HEK293T (cell line): Measurements from ENCODE around the gene PLXNA2.

Source experiments
- CTCF ChIA-PET: fragments of 350-600 bp; formaldehyde crosslinking; extraction: SDS; loops from one replicate; lab custom pipeline; 2021; ENCODE audit warnings: antibody characterized with exemption, inconsistent platforms; lab: Yijun Ruan, JAX
- POLR2A ChIA-PET: fragments of 350-600 bp; formaldehyde crosslinking; extraction: SDS; loops from one replicate; lab custom pipeline; 2020; ENCODE audit warnings: antibody characterized with exemption, inconsistent platforms; lab: Yijun Ruan, JAX
- DNase-seq: peaks from one replicate; pipeline ENCODE4 v3.0.0; 2012; ENCODE audit warnings: mixed read lengths; ENCODE audit errors: extremely low spot score
- ARNT ChIP-seq: fragments of 450-650 bp; IDR thresholded peaks from 2 replicates; pipeline ENCODE4 v1.6.1; 2017; ENCODE audit warnings: mild to moderate bottlenecking
- BHLHE40 ChIP-seq: fragments of 450-650 bp; IDR thresholded peaks from 2 replicates; pipeline ENCODE4 v1.6.1; 2016; ENCODE audit warnings: mild to moderate bottlenecking, moderate library complexity, borderline replicate concordance
- CTBP1 ChIP-seq: fragments of 450-650 bp; IDR thresholded peaks from 2 replicates; pipeline ENCODE4 v1.6.1; 2016; ENCODE audit warnings: borderline replicate concordance
- ELF4 ChIP-seq: fragments of 450-650 bp; IDR thresholded peaks from 2 replicates; pipeline ENCODE4 v1.6.1; 2017; ENCODE audit warnings: antibody characterized with exemption
- FOXA1 ChIP-seq: fragments of 450-650 bp; IDR thresholded peaks from 2 replicates; pipeline ENCODE4 v1.6.1; 2016; ENCODE audit warnings: mild to moderate bottlenecking
- FOXK2 ChIP-seq: fragments of 450-650 bp; IDR thresholded peaks from 2 replicates; pipeline ENCODE4 v1.6.1; 2016; ENCODE audit warnings: mild to moderate bottlenecking
- FOXM1 ChIP-seq: fragments of 450-650 bp; IDR thresholded peaks from 2 replicates; pipeline ENCODE4 v1.6.1; 2017; ENCODE audit warnings: mild to moderate bottlenecking, borderline replicate concordance
- HDGF ChIP-seq: fragments of 450-650 bp; IDR thresholded peaks from 2 replicates; pipeline ENCODE4 v1.6.1; 2017; ENCODE audit warnings: antibody characterized with exemption, borderline replicate concordance
- L3MBTL2 ChIP-seq: fragments of 450-650 bp; conservative IDR thresholded peaks from 2 replicates; pipeline ENCODE4 v1.6.1; 2016; ENCODE audit warnings: mild to moderate bottlenecking
- LEF1 ChIP-seq: fragments of 450-650 bp; IDR thresholded peaks from 2 replicates; pipeline ENCODE4 v1.6.1; 2017; ENCODE audit warnings: mild to moderate bottlenecking, borderline replicate concordance
- NFRKB ChIP-seq: fragments of 450-650 bp; IDR thresholded peaks from 2 replicates; pipeline ENCODE4 v1.6.1; 2016; ENCODE audit warnings: mild to moderate bottlenecking, moderate library complexity
- SP1 ChIP-seq: fragments of 450-650 bp; IDR thresholded peaks from 2 replicates; pipeline ENCODE4 v1.6.1; 2017
- SUZ12 ChIP-seq: fragments of 450-650 bp; IDR thresholded peaks from 2 replicates; pipeline ENCODE4 v1.6.1; 2016; ENCODE audit warnings: mild to moderate bottlenecking
- TARDBP ChIP-seq: fragments of 450-650 bp; IDR thresholded peaks from 2 replicates; pipeline ENCODE4 v1.6.1; 2016
- ZNF384 ChIP-seq: fragments of 450-650 bp; IDR thresholded peaks from 2 replicates; pipeline ENCODE4 v1.6.1; 2016
- TF ChIP-seq, protein P1 (sequence below): fragments of 450-650 bp; IDR thresholded peaks from 2 replicates; pipeline ENCODE4 v1.6.1; 2016

The PLXNA2 gene

DNA sequence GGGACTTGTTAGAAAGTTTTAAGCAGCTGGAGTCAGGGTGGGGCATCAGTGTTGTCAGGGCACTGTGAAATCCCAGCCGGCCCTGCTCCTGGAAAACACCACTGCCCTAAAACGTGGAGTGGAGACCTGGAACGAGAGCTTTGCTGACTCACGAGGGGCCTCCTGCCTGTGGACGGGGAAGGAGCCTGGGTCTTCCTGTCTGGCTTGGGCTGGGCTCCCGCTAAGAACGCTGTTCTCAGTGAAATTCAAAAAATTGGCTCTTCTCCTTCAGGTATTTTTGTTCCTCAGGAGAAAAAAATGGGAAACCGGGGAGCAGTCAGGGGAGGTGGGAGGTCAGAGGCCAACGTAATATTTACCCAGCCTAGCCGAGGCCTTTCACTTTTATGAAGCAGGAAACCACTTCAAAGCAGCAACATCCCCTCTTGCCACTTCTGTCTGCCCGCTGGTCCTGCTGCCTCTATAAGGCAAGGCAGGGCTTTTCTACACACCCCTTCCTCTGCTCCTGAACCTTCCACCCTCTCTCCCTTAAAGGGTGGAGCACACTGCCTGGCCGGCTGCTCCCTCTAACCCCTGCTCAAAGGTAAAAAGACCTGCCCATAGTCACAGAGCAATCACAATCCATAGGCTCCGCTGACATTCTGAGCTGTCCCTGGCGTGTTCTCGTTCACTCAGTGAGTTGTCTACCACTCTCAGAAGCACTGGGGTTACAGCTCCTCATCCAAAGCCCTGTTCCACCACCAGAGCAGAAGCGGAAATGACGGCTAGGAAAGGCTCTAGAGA, 8.0 kb downstream of the PLXNA2 start:
- POLR2A ChIA-PET, result interaction anchor here (1.5 kb wide), 1 partner anchor 9 kb away, joined by 5 read pairs; no protein-coding TSS in a partner anchor
- DNase-seq, result no peak
- no peak for TF ChIP-seq TARDBP
- TF ChIP-seq NFRKB, result no peak
- TF ChIP-seq ARNT, result no peak
- no peak for TF ChIP-seq LEF1
- TF ChIP-seq BHLHE40, result no peak
- no peak for TF ChIP-seq L3MBTL2
- no peak for TF ChIP-seq ELF4
- TF ChIP-seq, protein P1, sequence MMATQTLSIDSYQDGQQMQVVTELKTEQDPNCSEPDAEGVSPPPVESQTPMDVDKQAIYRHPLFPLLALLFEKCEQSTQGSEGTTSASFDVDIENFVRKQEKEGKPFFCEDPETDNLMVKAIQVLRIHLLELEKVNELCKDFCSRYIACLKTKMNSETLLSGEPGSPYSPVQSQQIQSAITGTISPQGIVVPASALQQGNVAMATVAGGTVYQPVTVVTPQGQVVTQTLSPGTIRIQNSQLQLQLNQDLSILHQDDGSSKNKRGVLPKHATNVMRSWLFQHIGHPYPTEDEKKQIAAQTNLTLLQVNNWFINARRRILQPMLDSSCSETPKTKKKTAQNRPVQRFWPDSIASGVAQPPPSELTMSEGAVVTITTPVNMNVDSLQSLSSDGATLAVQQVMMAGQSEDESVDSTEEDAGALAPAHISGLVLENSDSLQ, result no peak
- no peak for TF ChIP-seq ZNF384
- CTCF ChIA-PET, result interaction anchor here (1.3 to 2.2 kb wide), 3 partner anchors 9 to 214 kb away, joined by 4 to 7 read pairs (median 6); partner anchors contain the start of gene PLXNA2

DNA sequence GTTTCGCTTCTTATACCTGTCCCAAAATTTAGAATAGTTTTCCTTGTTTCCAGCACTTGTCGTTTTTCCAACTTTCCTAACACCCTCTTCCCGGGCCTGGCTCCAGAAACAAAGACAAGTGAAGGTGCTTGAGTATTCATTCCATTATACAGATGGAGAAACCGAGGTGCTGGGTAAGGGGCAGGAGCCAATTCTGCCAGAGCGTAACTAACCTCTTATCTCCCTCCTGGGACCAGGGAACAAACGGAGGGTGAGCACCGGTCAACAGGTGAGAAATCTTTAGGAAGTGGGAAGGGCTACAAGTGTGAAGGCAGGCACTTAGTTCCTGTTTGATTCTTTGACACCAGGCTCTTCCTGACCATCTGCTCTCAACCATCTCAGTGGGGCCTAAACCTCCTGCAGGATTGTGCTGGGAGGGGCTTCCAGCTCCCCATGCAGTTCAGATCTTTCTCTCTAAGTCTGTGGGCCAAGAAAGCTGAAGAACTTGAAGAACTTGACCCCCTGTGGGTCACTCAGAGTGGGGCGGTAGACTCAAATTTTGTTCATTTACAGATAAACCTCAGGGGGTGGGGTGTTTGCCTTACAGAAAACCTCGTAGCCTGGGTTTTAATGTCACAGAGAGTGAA, 8.7 kb downstream of the PLXNA2 start:
- ChIA-PET CTCF (interaction anchor here (2.2 kb wide), 1 partner anchor 9 kb away, joined by 7 read pairs; the partner anchor contains the start of gene PLXNA2), POLR2A (interaction anchor here (1.5 kb wide), 1 partner anchor 8 kb away, joined by 5 read pairs; no protein-coding TSS in a partner anchor)
- DNase-seq, result no peak
- no peak for TF ChIP-seq LEF1
- TF ChIP-seq SP1, result no peak
- no peak for TF ChIP-seq FOXM1
- TF ChIP-seq, protein P1, result no peak
- TF ChIP-seq NFRKB, result no peak
- no peak for TF ChIP-seq L3MBTL2
- no peak for TF ChIP-seq TARDBP
- no peak for TF ChIP-seq HDGF
- no peak for TF ChIP-seq ZNF384
- no peak for TF ChIP-seq FOXA1
- TF ChIP-seq SUZ12, result no peak
- no peak for TF ChIP-seq BHLHE40
- no peak for TF ChIP-seq ARNT
- TF ChIP-seq ELF4, result no peak

DNA sequence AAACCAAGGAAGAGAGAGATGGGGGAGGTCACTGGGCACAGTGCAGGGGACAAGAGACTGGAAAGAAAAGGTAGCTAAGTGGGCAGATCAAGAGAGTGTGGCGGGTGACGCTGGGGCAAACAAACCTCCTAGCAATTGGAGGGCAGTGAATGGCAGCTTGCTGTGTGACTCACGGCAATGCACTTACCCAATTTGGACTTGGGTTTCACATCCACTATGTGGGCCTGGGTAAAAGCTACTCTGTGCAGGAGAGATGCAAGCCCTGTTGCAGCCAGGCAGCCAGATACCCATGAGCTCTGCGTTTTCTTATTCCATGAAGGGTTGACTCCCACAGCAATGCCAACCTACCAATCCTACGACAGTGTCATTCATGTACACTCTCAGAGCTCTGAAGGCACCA, 9.5 kb downstream of the PLXNA2 start:
- ChIA-PET POLR2A (no interaction called here), CTCF (interaction anchor here (2.2 kb wide), 1 partner anchor 10 kb away, joined by 7 read pairs; the partner anchor contains the start of gene PLXNA2)
- DNase-seq, result no peak
- TF ChIP-seq ELF4, result no peak
- TF ChIP-seq SUZ12, result no peak
- no peak for TF ChIP-seq ARNT
- no peak for TF ChIP-seq FOXM1
- TF ChIP-seq LEF1, result no peak
- TF ChIP-seq ZNF384, result no peak
- no peak for TF ChIP-seq CTBP1
- TF ChIP-seq, protein P1, result no peak
- TF ChIP-seq BHLHE40, result no peak
- no peak for TF ChIP-seq L3MBTL2
- TF ChIP-seq HDGF, result no peak
- TF ChIP-seq NFRKB, result no peak
- TF ChIP-seq SP1, result no peak

DNA sequence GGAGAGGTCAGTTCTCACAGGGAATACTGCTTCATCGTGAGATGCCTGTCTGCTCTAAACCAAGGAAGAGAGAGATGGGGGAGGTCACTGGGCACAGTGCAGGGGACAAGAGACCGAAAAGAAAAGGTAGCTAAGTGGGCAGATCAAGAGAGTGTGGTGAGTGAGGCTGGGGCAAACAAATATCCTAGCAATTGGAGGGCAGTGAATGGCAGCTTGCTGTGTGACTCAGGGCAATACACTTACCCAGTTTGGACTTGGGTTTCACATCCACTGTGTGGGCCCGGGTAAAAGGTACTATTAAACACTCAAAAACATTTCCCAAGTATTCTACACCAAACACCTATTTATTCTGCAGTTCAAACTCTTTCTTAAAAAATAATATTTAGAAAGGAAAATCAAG, 10.2 kb downstream of the PLXNA2 start:
- POLR2A ChIA-PET, result no interaction called here
- no peak for DNase-seq
- CTCF ChIA-PET, result no interaction called here
- no peak for TF ChIP-seq TARDBP
- no peak for TF ChIP-seq FOXK2

DNA sequence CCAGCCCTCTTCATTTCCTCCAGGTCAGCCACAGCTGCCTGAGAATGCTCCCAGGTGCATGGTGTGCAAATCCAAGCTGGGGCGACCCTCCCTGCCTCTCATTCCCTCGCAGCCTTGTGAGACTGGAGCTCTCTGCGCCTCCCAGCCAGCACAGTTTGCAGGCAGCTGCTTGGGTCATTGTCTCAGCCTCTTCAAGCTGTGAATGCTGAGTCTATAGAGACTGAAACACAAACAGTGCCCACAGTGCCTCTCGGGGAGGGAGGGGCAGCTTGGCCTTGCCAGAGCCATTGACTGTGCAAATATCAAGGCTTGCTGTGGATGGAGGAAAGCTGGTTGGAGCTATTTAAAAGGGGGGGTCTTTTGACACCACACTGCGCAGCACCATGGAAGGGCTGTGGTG, 10.6 kb downstream of the PLXNA2 start:
- TF ChIP-seq SP1 (no peak), NFRKB (no peak), FOXK2 (no peak), L3MBTL2 (no peak), HDGF (no peak), ARNT (no peak), CTBP1 (no peak), FOXM1 (no peak)
- TF ChIP-seq, protein P1, result no peak
- CTCF ChIA-PET, result no interaction called here
- POLR2A ChIA-PET, result no interaction called here
- no peak for DNase-seq

DNA sequence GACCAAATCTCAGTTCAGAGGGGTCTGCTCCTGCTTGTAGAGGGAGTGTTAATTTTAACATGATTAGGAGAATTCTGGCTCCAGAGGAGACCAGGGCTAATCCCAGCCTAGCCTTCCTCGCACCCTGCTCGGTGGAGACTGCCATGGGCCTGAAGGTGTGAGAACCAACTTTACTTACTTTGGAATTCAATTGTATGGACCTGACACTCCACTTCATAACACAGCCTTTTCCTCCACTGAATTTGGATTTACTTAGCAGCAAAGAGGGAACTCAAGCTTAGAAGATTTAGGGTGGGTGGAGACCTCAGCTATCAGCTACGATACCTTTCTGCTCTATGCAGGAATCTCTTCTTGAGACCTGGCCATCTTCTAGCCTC, 11.5 kb downstream of the PLXNA2 start:
- CTCF ChIA-PET, result no interaction called here
- TF ChIP-seq FOXA1, result no peak
- TF ChIP-seq FOXK2, result no peak
- TF ChIP-seq L3MBTL2, result no peak
- POLR2A ChIA-PET, result no interaction called here
- no peak for DNase-seq
